HG02623 (cell line): ENCODE results near the gene PXK.

ENCODE experiments used
- ATAC-seq: cut with Tn5 transposase; IDR thresholded peaks from one replicate; pipeline ENCODE4 v1.9.1; 2021; ENCODE audit warnings: moderate library complexity; ENCODE audit not compliant: unreplicated experiment

Gene PXK

DNA sequence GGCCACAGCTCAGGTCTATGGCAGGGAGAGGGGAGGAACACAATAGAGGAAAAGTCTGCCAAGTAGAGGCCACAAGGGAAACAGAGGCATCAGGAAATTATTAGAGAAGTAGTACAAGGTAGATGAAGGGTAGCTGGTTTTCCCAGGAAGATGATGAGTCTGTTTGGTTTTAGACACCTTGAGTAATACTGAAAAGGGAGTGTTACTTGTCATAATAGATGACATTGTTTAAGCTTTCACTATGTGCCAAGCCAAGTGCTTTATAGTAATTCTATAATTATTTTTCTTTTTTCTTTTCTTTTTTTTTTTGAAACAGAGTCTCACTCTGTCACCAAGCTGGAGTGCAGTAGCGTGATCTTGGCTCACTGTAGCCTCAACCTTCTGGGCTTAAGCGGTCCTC lies 13.7 kb downstream of the PXK start:
- no peak for ATAC-seq

GRCh38 chr3:58347984-58348383 lies 15.3 kb downstream of the PXK start:
- no peak for ATAC-seq

- ATAC-seq: peak; percentile 88
Observed at GRCh38 chr3:58349792-58350626, 17.3 kb downstream of the PXK start.

DNA sequence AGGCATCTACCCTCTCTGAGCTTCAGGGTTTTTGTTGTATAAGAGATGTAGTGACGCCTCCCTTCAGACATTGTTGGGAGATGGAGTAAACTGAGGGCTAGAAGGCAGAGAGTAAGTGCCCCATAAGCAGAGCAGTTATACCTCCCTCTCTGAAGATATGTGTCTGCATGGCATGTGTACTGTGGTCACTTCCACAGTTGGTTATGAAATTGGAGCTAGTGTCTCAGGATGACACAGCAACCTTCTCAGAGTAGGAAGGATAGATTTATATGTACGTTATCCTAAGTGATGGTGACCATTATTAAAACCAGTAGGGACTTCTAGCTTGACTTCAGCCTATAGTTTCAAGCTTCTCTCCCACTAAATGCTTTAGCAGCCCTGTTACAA lies 17.9 kb downstream of the PXK start:
- ATAC-seq: no peak

DNA sequence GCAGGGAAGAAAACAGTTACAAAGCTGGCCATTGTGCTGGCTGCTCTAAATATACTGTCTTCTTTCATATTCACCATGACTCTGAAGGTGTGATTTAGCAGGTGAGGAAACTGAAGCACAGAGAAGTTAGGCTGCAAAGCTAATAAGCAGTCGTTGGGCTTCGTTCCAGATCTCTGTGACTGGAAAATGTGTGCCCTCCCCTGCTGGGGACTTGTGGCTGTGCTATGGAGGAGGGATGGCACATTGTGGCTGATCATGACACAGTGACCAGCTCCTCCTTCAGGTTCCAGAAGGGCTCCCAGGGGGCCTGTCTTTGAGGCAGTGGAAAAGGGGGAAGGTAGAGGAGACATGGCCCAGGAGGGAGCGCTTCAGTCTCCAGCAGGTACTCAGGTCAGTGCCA lies 19.2 kb downstream of the PXK start:
- no peak for ATAC-seq

GRCh38 chr3:58352626-58353025 lies 19.9 kb downstream of the PXK start:
- ATAC-seq: no peak

- ATAC-seq: no peak
Observed at GRCh38 chr3:58353722-58354553, 21.2 kb downstream of the PXK start.

DNA sequence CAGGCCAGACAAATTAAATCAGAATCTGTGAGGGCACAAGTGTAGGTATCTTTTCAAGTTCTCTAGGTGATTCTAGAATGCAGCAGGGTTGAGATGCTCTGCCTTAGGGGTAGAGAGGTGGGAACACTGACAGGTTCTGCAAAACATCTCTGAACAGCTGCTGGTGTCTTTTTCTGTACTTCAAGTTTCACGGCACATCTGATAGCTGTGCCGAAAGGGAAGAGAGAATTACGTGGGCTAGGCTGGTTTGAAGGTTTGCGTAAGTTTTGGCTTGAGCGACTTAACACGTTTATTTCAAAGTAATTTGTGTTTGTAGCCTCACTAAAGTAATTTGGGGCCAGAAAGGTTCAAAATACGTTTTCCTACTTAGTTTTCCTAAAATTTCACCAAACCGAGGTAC lies 22.5 kb downstream of the PXK start:
- ATAC-seq: no peak

DNA sequence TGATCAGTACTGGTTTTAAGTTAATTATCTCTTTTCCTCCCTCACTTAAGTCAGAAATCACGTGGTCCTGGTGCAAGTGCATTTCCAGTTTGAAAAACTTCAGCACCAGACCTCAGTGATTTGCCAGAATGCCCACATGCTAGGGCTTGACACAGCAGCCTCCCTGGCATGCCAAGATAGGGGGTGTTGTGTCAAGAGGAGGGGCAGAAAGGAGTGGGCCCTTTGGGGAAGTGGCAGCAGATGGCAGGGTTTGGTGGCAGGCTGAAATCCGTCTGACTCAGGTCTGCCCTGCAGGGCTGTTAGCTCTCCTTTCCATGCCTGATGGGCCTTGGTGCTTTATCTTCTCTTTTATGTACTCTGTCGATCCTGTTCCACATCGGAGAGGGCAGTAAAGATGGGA lies 23.4 kb downstream of the PXK start:
- ATAC-seq: no peak

DNA sequence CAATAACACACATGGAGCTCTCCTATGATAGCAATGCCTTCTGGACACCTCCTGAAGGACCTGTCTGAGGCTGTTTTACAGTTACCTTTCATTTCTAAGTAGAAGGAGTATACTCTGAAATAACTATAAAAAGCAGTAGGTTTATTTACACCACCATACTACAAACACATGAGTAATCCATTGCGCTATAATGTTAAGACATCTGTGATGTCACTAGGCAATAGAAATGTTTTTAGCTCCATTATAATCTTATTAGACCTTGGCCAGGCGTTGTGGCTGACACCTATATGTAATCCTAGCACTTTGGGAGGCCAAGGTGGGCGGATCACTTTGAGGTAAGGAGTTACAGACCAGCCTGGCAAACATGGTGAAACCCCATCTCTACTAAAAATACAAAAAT lies 24.7 kb downstream of the PXK start:
- ATAC-seq: no peak

- ATAC-seq: no peak
Observed at GRCh38 chr3:58358092-58358491, 25.4 kb downstream of the PXK start.

DNA sequence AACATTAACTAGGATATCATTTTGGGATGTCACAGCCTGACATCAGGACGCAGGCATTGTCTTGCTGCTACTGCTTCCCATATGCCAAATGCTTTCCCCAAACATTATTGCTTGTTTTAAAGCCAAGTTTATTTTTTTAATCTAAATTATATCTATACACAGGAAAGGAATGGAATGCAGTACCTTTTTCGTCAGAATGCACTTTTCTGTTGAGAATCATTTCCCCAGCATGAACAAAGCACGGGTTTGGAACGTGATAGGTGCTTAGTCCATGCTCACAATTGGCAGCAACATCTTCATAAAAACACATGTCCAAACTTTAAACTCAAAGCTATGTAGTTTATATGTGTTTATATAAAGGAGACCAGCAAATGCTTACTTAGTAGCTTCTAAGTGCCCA lies 26.1 kb downstream of the PXK start:
- no peak for ATAC-seq

DNA sequence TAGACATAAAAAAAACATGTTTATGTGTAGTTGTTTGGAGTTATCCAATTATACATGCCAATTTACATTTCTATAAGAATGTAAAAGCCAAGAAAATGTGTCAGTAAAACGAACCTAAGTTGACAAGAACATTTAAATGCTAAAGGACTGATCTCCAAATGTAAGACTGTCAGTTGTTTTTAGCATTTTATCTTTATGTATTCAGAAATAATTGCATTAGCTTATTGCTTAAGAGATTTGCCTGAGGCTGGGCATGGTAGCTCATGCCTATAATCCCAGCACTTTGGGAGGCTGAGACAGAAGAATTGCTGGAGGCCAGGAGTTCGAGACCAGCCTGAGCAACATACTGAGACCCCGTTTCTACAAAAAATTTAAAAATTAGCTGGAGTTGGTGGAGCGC lies 26.9 kb downstream of the PXK start:
- no peak for ATAC-seq

DNA sequence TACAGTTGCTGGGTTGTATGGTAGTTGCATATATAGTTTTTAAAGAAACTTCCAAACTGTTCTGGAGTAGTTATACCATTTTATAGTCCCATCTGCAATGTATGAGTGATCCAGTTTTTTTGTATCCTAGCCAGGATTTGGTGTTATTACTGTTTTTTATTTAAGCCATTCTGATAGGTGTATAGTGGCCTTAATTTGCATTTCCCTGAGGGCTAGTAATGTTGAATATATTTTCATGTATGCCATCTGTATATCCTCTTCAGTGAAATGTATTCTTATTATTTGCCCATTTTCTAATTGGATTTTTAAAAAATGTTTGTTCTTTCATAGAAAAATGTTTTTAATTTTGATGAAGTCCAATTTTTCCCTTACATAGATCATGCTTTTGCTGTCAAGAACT lies 29.2 kb downstream of the PXK start:
- ATAC-seq: no peak

GRCh38 chr3:58366699-58367098 lies 34.0 kb downstream of the PXK start:
- ATAC-seq: no peak

DNA sequence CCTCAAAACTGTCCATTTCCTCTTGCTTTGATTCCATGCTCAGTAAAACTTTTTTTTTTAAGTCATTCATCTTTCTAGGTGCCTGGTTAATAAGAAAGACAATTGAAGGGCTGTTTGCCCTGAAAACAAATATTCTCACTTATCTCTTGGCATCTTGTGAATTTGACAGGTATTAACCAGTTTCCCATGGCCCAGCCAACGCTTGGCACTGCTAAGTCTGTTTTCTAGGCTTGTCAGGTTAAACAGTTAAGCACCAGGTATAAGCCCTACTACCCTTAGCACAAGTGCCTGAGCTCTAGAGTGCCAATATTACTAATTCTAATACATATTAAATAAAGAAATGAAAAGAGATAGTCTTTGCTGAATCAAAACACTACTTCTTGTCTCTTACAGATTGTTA lies 36.3 kb downstream of the PXK start:
- no peak for ATAC-seq

- no peak for ATAC-seq
Observed at GRCh38 chr3:58369876-58370275, 37.2 kb downstream of the PXK start.

DNA sequence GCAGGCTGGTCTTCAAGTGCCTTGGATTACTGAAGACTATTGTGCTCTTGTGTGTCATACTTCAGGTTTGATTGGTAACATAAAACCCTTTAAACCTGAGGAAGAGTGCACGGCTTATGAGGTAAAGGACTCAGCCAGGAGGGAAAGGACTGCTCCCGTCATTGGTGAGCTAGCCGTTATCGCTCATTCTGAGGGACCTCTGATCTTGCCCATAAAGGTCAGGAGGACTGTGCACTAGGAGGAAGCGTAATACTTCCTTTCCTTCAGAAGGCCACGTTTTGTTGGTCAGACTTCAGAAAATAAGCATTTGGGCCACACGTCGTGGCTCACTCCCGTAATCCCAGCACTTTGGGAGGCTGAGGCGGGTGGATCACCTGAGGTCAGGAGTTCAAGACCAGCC lies 37.7 kb downstream of the PXK start:
- no peak for ATAC-seq

DNA sequence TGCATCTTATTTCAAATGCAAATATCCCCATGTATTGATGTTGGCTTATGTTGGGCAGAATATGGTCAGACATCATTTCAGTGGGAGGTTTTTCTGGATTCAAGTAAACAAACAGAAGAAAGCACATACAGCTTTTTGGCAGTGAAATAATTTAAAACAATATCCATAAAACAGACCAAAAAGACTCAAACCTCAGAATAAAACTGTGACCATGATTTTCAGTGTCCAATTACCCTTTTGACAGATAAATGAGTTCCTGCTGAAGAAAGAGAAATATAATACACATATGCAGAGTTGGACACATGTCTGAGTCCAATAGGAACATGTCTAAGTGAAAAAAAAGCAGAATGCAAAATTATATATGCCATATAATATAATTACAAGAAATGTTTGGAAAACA lies 39.1 kb downstream of the PXK start:
- ATAC-seq: no peak

DNA sequence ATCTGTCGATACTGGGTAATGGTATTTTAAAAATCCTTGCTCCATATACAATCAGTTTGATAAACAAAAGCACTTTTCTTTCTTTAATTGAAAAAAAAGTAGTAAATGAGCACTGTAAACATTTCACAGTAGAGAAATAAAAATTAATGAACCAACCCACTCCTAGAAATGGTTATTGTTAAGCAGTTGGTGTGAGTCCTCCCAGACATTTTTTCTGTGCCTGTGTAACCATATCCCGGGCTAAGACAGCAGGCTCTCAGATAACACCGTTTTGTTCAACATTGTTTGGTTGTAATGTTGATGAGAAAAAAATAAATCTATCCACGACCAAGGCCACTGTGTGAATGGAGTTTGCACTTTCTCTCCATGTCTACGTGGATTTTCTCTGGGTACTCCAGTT lies 42.6 kb downstream of the PXK start:
- no peak for ATAC-seq

DNA sequence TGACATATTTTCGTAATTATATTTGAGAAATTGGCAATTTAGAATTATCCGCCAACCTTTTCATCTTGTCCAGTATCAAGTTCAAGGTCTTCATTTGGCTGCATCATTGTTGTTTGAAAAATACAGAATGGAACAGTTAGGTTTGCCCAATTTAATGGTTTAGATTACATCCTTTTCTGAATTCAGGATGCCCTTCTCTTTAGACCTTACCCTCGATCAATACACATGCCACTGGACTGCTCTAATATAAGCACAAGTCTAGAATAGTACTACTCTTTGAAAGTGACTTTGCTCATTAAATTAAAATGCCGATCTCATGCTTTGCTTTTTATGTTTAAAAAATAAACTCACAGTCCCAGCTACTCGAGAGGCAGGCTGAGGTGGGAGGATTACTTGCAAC lies 44.5 kb downstream of the PXK start:
- no peak for ATAC-seq

- no peak for ATAC-seq
Observed at GRCh38 chr3:58377750-58378149, 45.1 kb downstream of the PXK start.
